Activated naive CD8-positive, alpha-beta T cell treated with anti-CD3 and anti-CD28 coated beads, Interleukin-2, amount 50 U/mL, for 16 hours (primary cell): ENCODE results near the gene TTLL4.

Experiments used
- DNase-seq: peaks from one replicate; pipeline ENCODE4 v3.0.0-alpha.2; 2020; ENCODE audit warnings: low read depth, low spot score

TTLL4 gene

GRCh38 chr2:218711550-218711929 is 905 bp downstream of the TTLL4 start:
- DNase-seq: no peak

GRCh38 chr2:218713922-218714321 is 3.3 kb downstream of the TTLL4 start:
- no peak for DNase-seq

- DNase-seq: no peak
Observed at GRCh38 chr2:218716070-218716469, 5.4 kb downstream of the TTLL4 start.

GRCh38 chr2:218717262-218717661 is 6.6 kb downstream of the TTLL4 start:
- DNase-seq: no peak

- no peak for DNase-seq
Observed at GRCh38 chr2:218718058-218718457, 7.4 kb downstream of the TTLL4 start.

GRCh38 chr2:218719457-218719856 is 8.8 kb downstream of the TTLL4 start:
- DNase-seq: no peak

GRCh38 chr2:218720048-218721041 is 9.7 kb downstream of the TTLL4 start:
- DNase-seq: no peak

GRCh38 chr2:218721488-218721887 is 10.9 kb downstream of the TTLL4 start:
- no peak for DNase-seq

- no peak for DNase-seq
Observed at GRCh38 chr2:218721934-218722333, 11.3 kb downstream of the TTLL4 start.

- DNase-seq: no peak
Observed at GRCh38 chr2:218722419-218722818, 11.8 kb downstream of the TTLL4 start.

GRCh38 chr2:218722876-218723785 is 12.5 kb downstream of the TTLL4 start:
- DNase-seq: no peak

GRCh38 chr2:218726004-218726574 is 15.5 kb downstream of the TTLL4 start:
- no peak for DNase-seq

GRCh38 chr2:218727502-218728165 is 17.0 kb downstream of the TTLL4 start:
- DNase-seq: no peak

- no peak for DNase-seq
Observed at GRCh38 chr2:218729640-218730039, 19.0 kb downstream of the TTLL4 start.

GRCh38 chr2:218732052-218732760 is 21.6 kb downstream of the TTLL4 start:
- no peak for DNase-seq

- no peak for DNase-seq
Observed at GRCh38 chr2:218732761-218733158, 22.1 kb downstream of the TTLL4 start.

- no peak for DNase-seq
Observed at GRCh38 chr2:218733171-218734021, 22.8 kb downstream of the TTLL4 start.

GRCh38 chr2:218734190-218734975 is 23.7 kb downstream of the TTLL4 start:
- no peak for DNase-seq

- no peak for DNase-seq
Observed at GRCh38 chr2:218736531-218736930, 25.9 kb downstream of the TTLL4 start.
